ENCODE data around the gene SPG11. TPM values are rescaled to one million over a fixed set of nuclear protein-coding genes. Genes with fewer than 3 reads are reported as not detected.

SPG11 gene
- total and polyA plus RNA-seq, 2 of the 13 experiments (the other 11 are each of a cell fraction or from before 2014, with no cell fraction given): 31.5 to 40.7 TPM

- TF ChIP-seq ZNF407 (CRISPR knock-in tag; IDR thresholded peaks at IDR 0.05; ENCODE audit: not compliant biosample characterization): peak; percentile 51
- TF ChIP-seq SMYD3 (CRISPR knock-in tag; IDR thresholded peaks at IDR 0.05): peak; percentile 81
- 0 out of 2 replicates have a peak, but pooled peaks have one; percentile 5 for TF ChIP-seq ZNF333 (CRISPR knock-in tag; IDR thresholded peaks at IDR 0.05; ENCODE audit: borderline replicate concordance)
- 0 out of 2 replicates have a peak, but pooled peaks have one; percentile 19 for TF ChIP-seq PRDM4 (CRISPR knock-in tag; IDR thresholded peaks at IDR 0.05; ENCODE audit: borderline replicate concordance)
- TF ChIP-seq EED (CRISPR knock-in tag; IDR thresholded peaks at IDR 0.05): peak; percentile 64; the same call in 1 of the 2 replicates
- peak; percentile 76 for TF ChIP-seq ZNF670 (CRISPR knock-in tag; IDR thresholded peaks at IDR 0.05; ENCODE audit: borderline replicate concordance)
- no peak for TF ChIP-seq ZNF883 (CRISPR knock-in tag; IDR thresholded peaks at IDR 0.05; ENCODE audit: not compliant biosample characterization)
- no peak for TF ChIP-seq ZNF280D (CRISPR knock-in tag; IDR thresholded peaks at IDR 0.05)
- TF ChIP-seq SNAI1 (CRISPR knock-in tag; IDR thresholded peaks at IDR 0.05; ENCODE audit: borderline replicate concordance): 0 out of 2 replicates have a peak, but pooled peaks have one; percentile 12
- TF ChIP-seq BORCS8-MEF2B (CRISPR knock-in tag; IDR thresholded peaks at IDR 0.05): peak; percentile 34; the same call in 1 of the 2 replicates
- TF ChIP-seq MXI1 (IDR thresholded peaks at IDR 0.05; ENCODE audit: borderline replicate concordance, low read depth, low read length): 0 out of 3 replicates have a peak, but pooled peaks have one; percentile 15
- TF ChIP-seq ETV5 (CRISPR knock-in tag; IDR thresholded peaks at IDR 0.05; ENCODE audit: borderline replicate concordance): 0 out of 2 replicates have a peak, but pooled peaks have one; percentile 16
- peak; percentile 6; the same call in 1 of the 2 replicates for TF ChIP-seq ZNF263 (CRISPR knock-in tag; IDR thresholded peaks at IDR 0.05)
- peak; percentile 42; the same call in 1 of the 2 replicates for TF ChIP-seq KDM5A (IDR thresholded peaks at IDR 0.05; ENCODE audit: borderline replicate concordance, low read length)
Measured at GRCh38 chr15:44711743-44712345, 48.4 kb upstream of the SPG11 start (continued).
